ENCODE measurements around the gene PCNT.

DNA sequence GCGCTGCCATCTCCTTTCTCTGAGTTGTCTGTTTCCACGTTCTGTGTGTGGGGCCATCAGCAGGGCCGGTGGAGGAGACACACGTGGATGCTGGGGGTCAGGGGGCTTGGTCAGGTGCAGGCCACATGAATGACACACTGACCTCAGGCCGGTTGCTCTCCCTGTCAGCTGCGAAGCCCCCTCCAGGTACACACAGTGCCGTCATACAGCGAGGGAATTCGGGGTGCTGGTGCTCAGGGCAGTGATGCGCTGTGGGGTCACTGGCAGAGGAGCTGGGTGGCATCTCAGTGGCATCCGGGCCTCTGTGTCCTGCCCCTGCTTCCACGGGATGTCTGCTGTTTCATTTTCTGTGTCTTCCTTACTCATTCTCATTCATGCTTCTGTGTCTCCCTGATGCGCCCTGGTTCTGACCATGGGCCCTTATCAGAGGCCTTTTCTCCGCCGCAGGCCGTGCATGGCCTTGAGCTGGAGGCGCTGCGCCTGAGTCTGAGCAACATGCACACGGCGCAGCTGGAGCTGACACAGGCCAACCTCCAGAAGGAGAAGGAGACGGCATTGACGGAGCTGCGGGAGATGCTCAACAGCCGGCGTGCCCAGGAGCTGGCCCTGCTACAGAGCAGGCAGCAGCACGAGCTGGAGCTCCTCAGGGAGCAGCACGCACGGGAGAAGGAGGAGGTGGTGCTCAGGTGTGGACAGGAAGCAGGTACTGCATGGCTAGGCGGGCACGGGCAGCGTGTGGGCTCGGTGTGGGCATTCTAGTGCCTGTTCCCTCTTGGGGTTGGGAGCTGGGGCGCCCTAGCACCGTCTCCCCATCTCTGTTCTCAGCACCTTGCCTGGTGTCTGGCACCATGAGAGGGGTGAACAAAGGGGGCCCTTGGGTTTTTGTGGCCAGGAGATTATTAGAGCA, 22.6 kb downstream of the PCNT start:
- TF ChIP-seq, protein P1, sequence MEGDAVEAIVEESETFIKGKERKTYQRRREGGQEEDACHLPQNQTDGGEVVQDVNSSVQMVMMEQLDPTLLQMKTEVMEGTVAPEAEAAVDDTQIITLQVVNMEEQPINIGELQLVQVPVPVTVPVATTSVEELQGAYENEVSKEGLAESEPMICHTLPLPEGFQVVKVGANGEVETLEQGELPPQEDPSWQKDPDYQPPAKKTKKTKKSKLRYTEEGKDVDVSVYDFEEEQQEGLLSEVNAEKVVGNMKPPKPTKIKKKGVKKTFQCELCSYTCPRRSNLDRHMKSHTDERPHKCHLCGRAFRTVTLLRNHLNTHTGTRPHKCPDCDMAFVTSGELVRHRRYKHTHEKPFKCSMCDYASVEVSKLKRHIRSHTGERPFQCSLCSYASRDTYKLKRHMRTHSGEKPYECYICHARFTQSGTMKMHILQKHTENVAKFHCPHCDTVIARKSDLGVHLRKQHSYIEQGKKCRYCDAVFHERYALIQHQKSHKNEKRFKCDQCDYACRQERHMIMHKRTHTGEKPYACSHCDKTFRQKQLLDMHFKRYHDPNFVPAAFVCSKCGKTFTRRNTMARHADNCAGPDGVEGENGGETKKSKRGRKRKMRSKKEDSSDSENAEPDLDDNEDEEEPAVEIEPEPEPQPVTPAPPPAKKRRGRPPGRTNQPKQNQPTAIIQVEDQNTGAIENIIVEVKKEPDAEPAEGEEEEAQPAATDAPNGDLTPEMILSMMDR (IDR thresholded peaks at IDR 0.05), result no peak
- no peak for TF ChIP-seq EZH2 (IDR thresholded peaks at IDR 0.05; ENCODE audit: borderline replicate concordance, insufficient read depth, low read depth, low read length, poor library complexity, severe bottlenecking)

Measured in B cell (primary cell).